Naive B cell (primary cell): Measurements from ENCODE around the gene CA11. TPM values are rescaled to one million over a fixed set of nuclear protein-coding genes. Genes with fewer than 3 reads are reported as not detected.

Experiments used
- polyA plus RNA-seq, 6 donors: library from polyadenylated mRNA; unstranded; fragments of 300-500 nt; fragmentation: Illumina TruSeq; gene quantifications; one replicate each; pipeline ENCODE4 v1.2.3, GENCODE V29; 2021; ENCODE audit warnings: low read depth in 6 of 6

Gene CA11
- polyA plus RNA-seq, 6 donors from 2014 or later: 2.8 to 15.2 (median 10.6) TPM

Other genes with a start within 250 kb of the CA11 start
- gene GRWD1, start 200.2 kb downstream of the CA11 start, polyA plus RNA-seq: 10 to 100 TPM; 27.8 to 44.8 (median 37.1) TPM
- under 1 TPM in 5 of 6 donors, not detected in 1; 0.12 to 0.72 (median 0.24) TPM for gene KCNJ14, start 190.6 kb downstream of the CA11 start, polyA plus RNA-seq
- 10 to 100 TPM in 5 of 6 donors, 1 to 10 TPM in 1; 10.0 to 29.9 (median 20.3) TPM for gene CYTH2, start 176.8 kb downstream of the CA11 start, polyA plus RNA-seq
- not detected for gene LMTK3, start 134.4 kb downstream of the CA11 start, polyA plus RNA-seq
- not detected for gene SULT2B1, start 94.0 kb downstream of the CA11 start, polyA plus RNA-seq
- gene SPACA4, start 39.4 kb downstream of the CA11 start, polyA plus RNA-seq: not detected
- under 1 TPM in 1 of 6 donors, not detected in 5; 0.18 TPM for gene FAM83E, start 31.1 kb downstream of the CA11 start, polyA plus RNA-seq
- gene RPL18, start 27.0 kb downstream of the CA11 start, polyA plus RNA-seq: 1,000 to 10,000 TPM; 1,850 to 2,706 (median 2,170) TPM
- gene SPHK2, start 26.7 kb downstream of the CA11 start, polyA plus RNA-seq: 10 to 100 TPM in 4 of 6 donors, 1 to 10 TPM in 2; 5.6 to 16.5 (median 10.8) TPM
- 10 to 100 TPM; 27.6 to 73.8 (median 46.4) TPM for gene DBP, start 8.8 kb downstream of the CA11 start, polyA plus RNA-seq
- not detected for gene NTN5, start 26.8 kb upstream of the CA11 start, polyA plus RNA-seq
- gene FUT2, start 49.8 kb upstream of the CA11 start, polyA plus RNA-seq: under 1 TPM in 3 of 6 donors, not detected in 3; 0.11 to 0.26 (median 0.17) TPM
- gene MAMSTR, start 73.5 kb upstream of the CA11 start, polyA plus RNA-seq: under 1 TPM in 5 of 6 donors, not detected in 1; 0.21 to 0.70 (median 0.31) TPM
- under 1 TPM in 1 of 6 donors, not detected in 5; 0.48 TPM for gene RASIP1, start 94.4 kb upstream of the CA11 start, polyA plus RNA-seq
- not detected for gene IZUMO1, start 100.7 kb upstream of the CA11 start, polyA plus RNA-seq
- gene FUT1, start 106.5 kb upstream of the CA11 start, polyA plus RNA-seq: not detected
- gene FGF21, start 109.3 kb upstream of the CA11 start, polyA plus RNA-seq: not detected
- gene BCAT2, start 164.8 kb upstream of the CA11 start, polyA plus RNA-seq: 10 to 100 TPM; 16.3 to 29.5 (median 22.2) TPM
- gene HSD17B14, start 190.3 kb upstream of the CA11 start, polyA plus RNA-seq: 1 to 10 TPM in 4 of 6 donors, under 1 TPM in 1, not detected in 1; 1.00 to 3.3 (median 1.4) TPM
- 10 to 100 TPM in 1 of 6 donors, 1 to 10 TPM in 5; 4.4 to 15.3 (median 8.7) TPM for gene PLEKHA4, start 222.4 kb upstream of the CA11 start, polyA plus RNA-seq
- gene PPP1R15A, start 226.2 kb upstream of the CA11 start, polyA plus RNA-seq: 100 to 1,000 TPM in 5 of 6 donors, 10 to 100 TPM in 1; 98.9 to 436 (median 172) TPM